Endothelial cell of umbilical vein (primary cell): Measurements from ENCODE around the gene KRTAP3-2.

Experiments used
- JUN ChIP-seq: IDR thresholded peaks from 2 replicates; pipeline ENCODE4 v1.6.1; 2011; ENCODE audit warnings: borderline replicate concordance, low read depth; ENCODE audit not compliant: insufficient read length, insufficient read depth
- TF ChIP-seq, protein P1 (sequence below), 2 donors: IDR thresholded peaks; 1 replicate in 1 of 2; 2 replicates in 1 of 2; pipeline ENCODE4 v1.5.1; 2011; ENCODE audit warnings: low read length in 2 of 2, mild to moderate bottlenecking in 2 of 2, moderate library complexity in 2 of 2, control low read depth in 1 of 2, inconsistent platforms in 1 of 2, low read depth in 1 of 2; ENCODE audit not compliant: insufficient read depth in 1 of 2; ENCODE audit errors: extremely low read depth in 1 of 2

DNA sequence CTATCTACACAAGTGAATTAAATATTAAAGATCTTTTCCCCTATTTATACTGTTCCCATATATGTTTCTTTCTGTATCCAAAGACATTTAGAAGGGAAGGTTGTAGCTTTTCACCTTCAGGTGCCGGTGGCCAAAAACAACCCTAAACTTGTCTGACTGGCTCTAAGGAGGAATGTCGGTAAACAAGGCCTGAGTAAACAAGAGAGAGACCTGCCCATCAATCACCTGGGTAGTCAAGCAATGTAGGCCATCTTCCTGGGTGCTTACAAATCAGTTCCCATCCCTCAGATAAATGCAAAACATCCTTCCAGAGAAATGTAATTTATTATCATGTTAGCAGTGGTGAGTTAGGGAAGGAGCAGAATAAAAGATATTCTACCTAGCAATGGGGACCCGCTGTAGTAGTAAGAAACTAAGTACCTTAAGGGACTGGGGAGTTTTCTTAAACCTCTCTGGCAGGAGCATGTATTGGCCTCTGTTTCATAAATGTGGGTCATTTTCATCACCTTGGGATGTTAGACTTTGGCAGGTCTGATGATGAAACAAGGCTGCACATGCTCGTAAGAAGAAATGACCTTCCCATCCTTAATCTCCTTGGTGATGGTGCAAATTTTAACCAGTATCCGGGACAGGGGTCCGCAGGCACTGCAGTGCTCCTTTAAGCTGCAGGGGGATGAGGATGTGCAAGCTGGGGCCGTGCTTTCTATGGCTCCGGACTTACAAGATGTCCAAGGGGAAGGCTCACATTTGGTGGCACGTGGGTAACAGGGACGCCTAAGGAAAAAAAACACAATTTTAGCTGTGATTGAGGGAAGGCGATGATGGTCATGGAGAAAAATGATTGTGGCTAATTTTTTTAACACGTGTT, 41.4 kb downstream of the KRTAP3-2 start:
- TF ChIP-seq, protein P1, sequence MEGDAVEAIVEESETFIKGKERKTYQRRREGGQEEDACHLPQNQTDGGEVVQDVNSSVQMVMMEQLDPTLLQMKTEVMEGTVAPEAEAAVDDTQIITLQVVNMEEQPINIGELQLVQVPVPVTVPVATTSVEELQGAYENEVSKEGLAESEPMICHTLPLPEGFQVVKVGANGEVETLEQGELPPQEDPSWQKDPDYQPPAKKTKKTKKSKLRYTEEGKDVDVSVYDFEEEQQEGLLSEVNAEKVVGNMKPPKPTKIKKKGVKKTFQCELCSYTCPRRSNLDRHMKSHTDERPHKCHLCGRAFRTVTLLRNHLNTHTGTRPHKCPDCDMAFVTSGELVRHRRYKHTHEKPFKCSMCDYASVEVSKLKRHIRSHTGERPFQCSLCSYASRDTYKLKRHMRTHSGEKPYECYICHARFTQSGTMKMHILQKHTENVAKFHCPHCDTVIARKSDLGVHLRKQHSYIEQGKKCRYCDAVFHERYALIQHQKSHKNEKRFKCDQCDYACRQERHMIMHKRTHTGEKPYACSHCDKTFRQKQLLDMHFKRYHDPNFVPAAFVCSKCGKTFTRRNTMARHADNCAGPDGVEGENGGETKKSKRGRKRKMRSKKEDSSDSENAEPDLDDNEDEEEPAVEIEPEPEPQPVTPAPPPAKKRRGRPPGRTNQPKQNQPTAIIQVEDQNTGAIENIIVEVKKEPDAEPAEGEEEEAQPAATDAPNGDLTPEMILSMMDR (IDR thresholded peaks at IDR 0.05; ENCODE audit: extremely low read depth in 1 of 2, insufficient read depth in 1 of 2, low read depth in 1 of 2, low read length in 2 of 2): no peak
- TF ChIP-seq JUN: no peak
